Measurements from ENCODE around the gene NEDD9.

DNA sequence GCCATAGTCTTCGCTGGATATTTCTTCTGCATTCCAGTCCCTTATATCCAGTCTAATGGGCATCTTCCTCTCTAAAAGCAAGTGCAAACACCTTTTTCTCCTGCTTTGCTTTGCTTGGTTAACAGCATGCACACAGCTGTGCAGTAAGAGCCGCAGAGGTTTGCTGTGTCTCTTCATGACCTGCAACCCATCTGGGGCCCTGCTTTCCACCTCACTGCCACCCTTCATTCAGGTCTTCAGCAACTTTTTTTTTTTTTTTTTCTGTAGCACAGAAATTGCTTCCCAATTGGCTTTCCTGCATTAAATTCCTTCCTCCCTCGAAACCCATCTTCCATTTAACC, 14.4 kb downstream of the NEDD9 start:
- TF ChIP-seq BACH2 (CRISPR knock-in tag; IDR thresholded peaks at IDR 0.05; ENCODE audit: borderline replicate concordance) (no peak), RARB (CRISPR knock-in tag; IDR thresholded peaks at IDR 0.05) (no peak), OSR1 (CRISPR knock-in tag; IDR thresholded peaks at IDR 0.05) (no peak), ZFP30 (CRISPR knock-in tag; IDR thresholded peaks at IDR 0.05) (no peak), ZFP3 (CRISPR knock-in tag; IDR thresholded peaks at IDR 0.05) (no peak), ZNF8 (CRISPR knock-in tag; IDR thresholded peaks at IDR 0.05) (no peak), ARNTL (CRISPR knock-in tag; IDR thresholded peaks at IDR 0.05; ENCODE audit: borderline replicate concordance, low read depth) (no peak), GLIS3 (CRISPR knock-in tag; IDR thresholded peaks at IDR 0.05) (no peak)
- TF ChIP-seq, protein P1, sequence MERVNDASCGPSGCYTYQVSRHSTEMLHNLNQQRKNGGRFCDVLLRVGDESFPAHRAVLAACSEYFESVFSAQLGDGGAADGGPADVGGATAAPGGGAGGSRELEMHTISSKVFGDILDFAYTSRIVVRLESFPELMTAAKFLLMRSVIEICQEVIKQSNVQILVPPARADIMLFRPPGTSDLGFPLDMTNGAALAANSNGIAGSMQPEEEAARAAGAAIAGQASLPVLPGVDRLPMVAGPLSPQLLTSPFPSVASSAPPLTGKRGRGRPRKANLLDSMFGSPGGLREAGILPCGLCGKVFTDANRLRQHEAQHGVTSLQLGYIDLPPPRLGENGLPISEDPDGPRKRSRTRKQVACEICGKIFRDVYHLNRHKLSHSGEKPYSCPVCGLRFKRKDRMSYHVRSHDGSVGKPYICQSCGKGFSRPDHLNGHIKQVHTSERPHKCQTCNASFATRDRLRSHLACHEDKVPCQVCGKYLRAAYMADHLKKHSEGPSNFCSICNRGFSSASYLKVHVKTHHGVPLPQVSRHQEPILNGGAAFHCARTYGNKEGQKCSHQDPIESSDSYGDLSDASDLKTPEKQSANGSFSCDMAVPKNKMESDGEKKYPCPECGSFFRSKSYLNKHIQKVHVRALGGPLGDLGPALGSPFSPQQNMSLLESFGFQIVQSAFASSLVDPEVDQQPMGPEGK (CRISPR knock-in tag; IDR thresholded peaks at IDR 0.05; ENCODE audit: borderline replicate concordance) = no peak

All from SK-N-SH treated with all-trans-retinoic acid at 6 μM for 48 hours (cell line).